22Rv1 (cell line): ENCODE data around the gene GATAD2B.

Experiments
- CTCF ChIP-seq: fragments of 450-650 bp; IDR thresholded peaks from 2 replicates; pipeline ENCODE4 v1.5.1; 2017; ENCODE audit warnings: mild to moderate bottlenecking
- ZFX ChIP-seq: fragments of 450-650 bp; IDR thresholded peaks from 2 replicates; pipeline ENCODE4 v1.6.1; 2017; ENCODE audit warnings: antibody characterized with exemption, borderline replicate concordance

- TF ChIP-seq CTCF (no peak), ZFX (no peak)
Measured at GRCh38 chr1:153794624-153795329, 128.0 kb downstream of the GATAD2B start.
